C4-2B (cell line): ENCODE measurements around the gene CHTF18.
A peak's percentile ranks its signal among the peaks of the same experiment; 100 is the strongest.
"Not testable (repeated sequence)": the region's sequence is repeated elsewhere in the genome, so short reads cannot be mapped to it uniquely, and the experiment has no call there.

Source experiments
- H3K27ac ChIP-seq: fragments of 450-650 bp; 2 replicates; pipeline ENCODE4 v1.5.1; 2017
- ZFX ChIP-seq: fragments of 450-650 bp; IDR thresholded peaks from 2 replicates; pipeline ENCODE4 v1.6.1; 2017
- TF ChIP-seq, protein P1 (sequence below): fragments of 450-650 bp; conservative IDR thresholded peaks from 2 replicates; pipeline ENCODE4 v1.5.1; 2017; ENCODE audit warnings: mild to moderate bottlenecking

Gene CHTF18

DNA sequence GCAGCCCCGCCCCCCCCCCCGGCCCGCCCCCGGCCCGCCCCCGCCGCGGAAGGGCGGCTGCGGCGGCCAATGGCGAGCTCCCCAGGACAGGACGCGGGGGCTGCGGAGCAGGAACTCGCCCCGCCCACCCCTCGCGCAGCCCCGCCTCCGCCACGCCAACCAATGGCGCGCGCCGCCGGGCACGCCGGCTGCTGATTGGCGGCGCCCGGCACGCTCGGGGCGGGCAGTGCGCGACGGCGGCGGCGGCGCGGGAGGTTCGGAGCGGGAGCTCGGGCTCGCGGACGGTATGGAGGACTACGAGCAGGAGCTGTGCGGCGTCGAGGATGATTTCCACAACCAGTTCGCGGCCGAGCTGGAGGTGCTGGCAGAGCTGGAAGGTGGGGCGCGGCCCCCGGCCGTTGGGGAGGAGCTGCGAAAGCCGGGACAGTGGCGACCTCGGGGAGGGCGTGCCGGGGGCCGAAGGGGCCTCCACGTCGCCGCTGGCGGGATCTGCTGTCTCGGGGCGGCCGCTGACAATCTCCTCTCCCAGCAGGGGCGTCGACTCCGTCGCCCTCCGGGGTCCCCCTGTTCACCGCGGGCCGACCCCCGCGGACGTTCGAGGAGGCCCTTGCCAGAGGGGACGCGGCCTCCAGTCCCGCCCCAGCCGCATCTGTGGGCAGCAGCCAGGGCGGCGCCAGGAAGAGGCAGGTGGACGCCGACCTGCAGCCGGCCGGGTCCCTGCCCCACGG lies at the start of gene CHTF18:
TSS of gene CHTF18 (plus strand) at position 222 of the 728 bp plus-strand sequence. CDS start at position 287, 65 bp downstream.
- TF ChIP-seq, protein P1, sequence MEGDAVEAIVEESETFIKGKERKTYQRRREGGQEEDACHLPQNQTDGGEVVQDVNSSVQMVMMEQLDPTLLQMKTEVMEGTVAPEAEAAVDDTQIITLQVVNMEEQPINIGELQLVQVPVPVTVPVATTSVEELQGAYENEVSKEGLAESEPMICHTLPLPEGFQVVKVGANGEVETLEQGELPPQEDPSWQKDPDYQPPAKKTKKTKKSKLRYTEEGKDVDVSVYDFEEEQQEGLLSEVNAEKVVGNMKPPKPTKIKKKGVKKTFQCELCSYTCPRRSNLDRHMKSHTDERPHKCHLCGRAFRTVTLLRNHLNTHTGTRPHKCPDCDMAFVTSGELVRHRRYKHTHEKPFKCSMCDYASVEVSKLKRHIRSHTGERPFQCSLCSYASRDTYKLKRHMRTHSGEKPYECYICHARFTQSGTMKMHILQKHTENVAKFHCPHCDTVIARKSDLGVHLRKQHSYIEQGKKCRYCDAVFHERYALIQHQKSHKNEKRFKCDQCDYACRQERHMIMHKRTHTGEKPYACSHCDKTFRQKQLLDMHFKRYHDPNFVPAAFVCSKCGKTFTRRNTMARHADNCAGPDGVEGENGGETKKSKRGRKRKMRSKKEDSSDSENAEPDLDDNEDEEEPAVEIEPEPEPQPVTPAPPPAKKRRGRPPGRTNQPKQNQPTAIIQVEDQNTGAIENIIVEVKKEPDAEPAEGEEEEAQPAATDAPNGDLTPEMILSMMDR, result no peak
- TF ChIP-seq ZFX, result peak; percentile 58
- peak within 1 kb of the TSS; percentile 87 for H3K27ac ChIP-seq

DNA sequence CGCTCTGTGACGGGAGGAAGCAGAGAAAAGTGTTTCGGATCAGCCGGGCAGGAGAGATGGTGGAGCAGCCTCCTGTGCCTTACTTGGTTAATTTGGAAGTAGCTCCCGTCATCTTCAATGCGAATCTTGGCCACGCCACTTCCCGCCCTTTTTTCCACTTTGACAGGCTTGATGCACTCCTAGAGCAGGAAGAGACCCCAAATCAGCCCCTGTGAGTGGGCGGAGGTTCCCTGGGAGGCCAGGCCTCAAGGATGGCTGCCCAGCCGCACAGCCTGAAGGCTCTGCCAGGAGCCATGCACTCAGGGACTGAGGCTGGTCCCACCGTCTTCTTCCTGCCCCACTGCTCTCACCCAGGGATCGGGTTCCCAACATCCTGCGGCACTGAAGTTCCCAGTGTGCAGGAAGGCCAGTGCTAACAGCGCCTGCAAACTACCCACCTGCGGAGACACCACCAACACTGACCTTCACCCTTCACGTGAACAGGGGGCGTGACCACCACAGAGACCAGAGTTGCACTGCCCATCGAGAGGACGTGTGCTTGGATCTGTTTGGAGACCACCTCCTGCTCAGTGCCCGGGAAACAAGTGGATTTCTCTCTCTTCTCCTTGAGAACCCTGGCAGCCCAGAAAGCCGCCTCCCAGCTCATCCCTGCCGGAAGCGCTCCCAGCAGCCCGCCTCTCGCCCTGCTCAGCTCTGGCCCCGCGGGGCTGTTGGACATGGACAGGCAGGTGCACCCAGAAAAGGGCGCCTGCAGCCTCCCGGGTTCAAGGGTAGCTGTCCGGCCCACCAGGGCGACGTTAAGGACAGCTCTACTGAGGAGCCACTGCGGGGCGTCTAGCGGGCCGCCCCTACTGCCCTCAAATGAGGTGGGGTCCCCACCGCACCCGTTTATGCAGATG lies 48.6 kb upstream of the CHTF18 start:
- H3K27ac ChIP-seq, result peak overlapping the region; percentile 90
- TF ChIP-seq, protein P1, result no peak
- no peak for TF ChIP-seq ZFX

DNA sequence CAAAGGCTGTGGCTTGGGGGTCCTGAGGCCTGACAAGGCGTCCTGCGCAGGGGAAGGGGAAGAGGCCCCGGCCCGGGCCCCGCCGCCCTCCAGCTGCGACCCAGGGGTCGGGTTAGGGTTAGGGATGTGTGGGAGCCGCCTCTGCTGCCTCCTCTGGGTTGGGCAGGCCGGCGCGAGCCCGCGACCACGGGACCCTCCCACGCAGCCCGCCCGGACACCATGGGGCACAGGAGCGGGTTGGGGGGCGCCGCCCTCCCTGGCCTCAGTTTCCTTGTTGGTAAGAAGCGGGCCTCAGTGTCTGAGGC lies 48.0 kb upstream of the CHTF18 start:
- TF ChIP-seq, protein P1, result no peak
- TF ChIP-seq ZFX, result no peak
- H3K27ac ChIP-seq, result peak overlapping the region; percentile 90

DNA sequence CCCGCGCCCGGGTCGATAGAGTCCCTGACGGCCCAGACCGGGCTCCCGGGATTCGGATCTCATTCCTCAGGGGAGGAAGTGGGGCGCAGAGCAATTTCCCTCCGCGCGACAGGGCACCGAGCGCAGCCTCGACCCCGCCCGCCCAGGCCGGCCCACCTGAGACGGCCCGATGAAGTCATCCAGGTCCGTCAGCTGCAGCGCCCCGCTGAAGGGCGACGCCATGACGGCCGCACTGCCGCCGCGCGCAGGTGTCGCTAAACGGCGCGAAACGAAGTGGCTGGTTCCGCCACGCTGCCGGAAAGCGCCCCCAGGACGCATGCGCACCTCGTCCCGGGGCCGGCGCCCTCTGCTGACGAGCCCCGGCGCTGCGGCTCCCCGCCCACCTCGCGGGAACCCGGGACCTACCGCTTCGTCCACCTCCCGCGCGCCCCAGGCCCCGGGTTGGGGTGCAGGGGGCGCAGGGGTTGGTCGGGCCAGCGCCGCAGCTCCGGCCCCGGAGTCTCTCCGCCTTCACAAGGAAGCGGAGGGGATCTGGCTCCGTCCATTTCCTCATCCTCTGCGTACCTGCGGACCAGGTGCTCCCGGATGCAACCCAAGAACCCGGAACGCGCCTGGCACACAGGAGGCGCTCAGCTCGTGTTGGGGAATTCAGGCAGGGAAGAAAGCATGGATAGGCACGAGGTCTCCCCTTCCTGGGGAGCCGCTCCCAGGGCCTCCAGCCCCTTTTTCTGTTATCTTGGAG lies 47.5 kb upstream of the CHTF18 start, which contains the start of gene CIAO3:
TSS of gene CIAO3 (minus strand) at position 234 of the 742 bp plus-strand sequence. CDS start at position 222, 12 bp downstream.
- TF ChIP-seq, protein P1, result peak; percentile 98
- peak; percentile 79; the same call in 1 of the 2 replicates for TF ChIP-seq ZFX
- H3K27ac ChIP-seq, result peak within 1 kb of the TSS; percentile 90

DNA sequence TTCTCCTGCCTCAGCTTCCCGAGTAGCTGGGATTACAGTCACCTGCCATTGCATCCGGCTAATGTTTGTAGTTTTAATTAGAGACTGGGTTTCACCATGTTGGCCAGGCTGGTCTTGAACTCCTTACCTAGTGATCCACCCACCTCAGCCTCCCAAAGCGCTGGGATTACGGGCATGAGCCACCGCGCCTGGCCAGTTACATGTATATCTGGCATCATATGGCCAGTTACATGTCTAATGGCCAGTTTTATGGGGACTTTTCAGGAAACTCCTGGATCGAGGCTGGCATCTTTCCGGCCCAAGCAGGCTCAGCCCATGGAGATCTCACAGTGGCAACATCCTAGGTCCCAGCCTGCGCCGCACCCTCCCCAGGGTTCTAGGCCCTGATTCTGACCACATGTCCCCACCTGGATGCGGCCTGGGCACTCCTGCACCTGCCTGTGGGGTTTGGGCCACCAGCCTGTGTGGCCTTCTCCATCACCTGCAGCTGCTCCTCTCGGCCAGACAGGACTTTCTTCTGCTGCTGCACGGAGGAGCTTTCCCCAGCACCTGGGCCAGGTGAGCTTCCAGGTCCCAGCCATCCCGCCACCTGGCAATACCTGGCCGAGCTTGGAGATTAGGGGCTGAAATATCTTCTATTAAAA lies 46.3 kb upstream of the CHTF18 start:
- TF ChIP-seq ZFX, result no peak
- TF ChIP-seq, protein P1, result no peak
- peak overlapping the region; percentile 90 for H3K27ac ChIP-seq

DNA sequence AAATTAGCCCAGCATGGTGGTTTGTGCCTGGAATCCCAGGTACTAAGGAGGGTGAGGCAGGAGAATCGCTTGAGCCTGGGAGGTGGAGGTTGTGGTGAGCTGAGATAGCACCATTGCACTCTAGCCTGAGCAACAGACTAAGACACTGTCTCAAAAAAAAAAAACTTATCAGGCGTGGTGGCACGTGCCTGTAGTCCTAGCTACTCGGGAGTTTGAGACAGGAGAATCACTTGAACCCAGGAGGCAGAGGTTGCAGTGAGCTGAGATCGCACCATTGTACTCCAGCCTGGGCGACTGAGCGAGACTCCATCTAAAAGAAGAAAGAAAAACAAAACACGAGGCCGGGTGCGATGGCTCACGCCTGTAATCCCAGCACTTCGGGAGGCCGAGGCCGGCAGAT lies 45.5 kb upstream of the CHTF18 start:
- not testable (repeated sequence) for H3K27ac ChIP-seq

DNA sequence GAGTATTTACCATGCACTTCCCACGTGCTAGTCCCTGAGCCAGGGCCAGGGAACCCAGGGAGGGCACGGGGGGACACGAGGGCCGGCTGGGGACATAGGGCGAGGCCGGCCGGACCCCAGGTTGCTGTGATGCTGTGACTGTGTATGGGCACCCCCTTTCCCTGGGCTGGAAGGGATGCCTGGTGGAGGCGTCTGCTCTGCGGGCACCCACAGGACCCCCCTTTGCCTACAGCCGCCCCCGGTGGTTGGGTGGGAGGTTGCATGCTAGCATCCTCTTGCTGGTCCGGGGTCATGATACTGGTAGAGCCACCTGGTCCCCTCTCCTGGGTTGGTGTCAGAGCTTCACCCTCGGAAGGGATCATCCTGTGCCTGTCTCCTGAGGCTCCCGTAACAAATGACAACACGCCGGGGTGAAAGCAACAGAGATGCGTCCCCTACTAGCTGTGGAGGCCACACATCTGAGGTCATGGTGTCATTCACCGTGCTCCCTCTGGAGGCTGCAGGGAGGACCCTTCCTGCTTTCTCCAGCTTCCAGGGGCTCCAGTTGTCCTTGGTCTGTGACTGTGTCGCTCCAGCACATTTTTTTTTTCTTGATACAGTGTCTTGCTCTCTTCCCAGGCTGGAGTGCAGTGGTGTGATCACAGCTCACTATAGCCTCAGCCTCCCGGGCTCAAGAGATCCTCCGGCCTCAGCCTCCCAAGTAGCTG lies 44.5 kb upstream of the CHTF18 start:
- no peak overlapping the region for H3K27ac ChIP-seq
- TF ChIP-seq, protein P1, result no peak; the same call in 1 of the 2 replicates
- TF ChIP-seq ZFX, result no peak
